GM23248 (cell line): ENCODE results near the gene RPL13. TPM values are rescaled to one million over a fixed set of nuclear protein-coding genes. Genes with fewer than 3 reads are reported as not detected.
A peak's percentile ranks its signal among the peaks of the same experiment; 100 is the strongest.

ENCODE experiments used
- DNase-seq: peaks from one replicate; pipeline ENCODE4 v3.0.0-alpha.2; 2015
- H2AFZ ChIP-seq: fragments of 200-600 bp; sonication (generic); 2 replicates; pipeline ENCODE4 v1.6.1; 2016; ENCODE audit warnings: antibody characterized with exemption
- H3F3A ChIP-seq: fragments of 200-600 bp; sonication (generic); 2 replicates; pipeline ENCODE4 v1.6.1; 2016; ENCODE audit warnings: mild to moderate bottlenecking, antibody characterized with exemption, mixed run types; ENCODE audit not compliant: insufficient read depth
- H3K27ac ChIP-seq: fragments of 200-600 bp; sonication (generic); 2 replicates; pipeline ENCODE4 v1.5.1; 2016; ENCODE audit warnings: mild to moderate bottlenecking
- H3K27me3 ChIP-seq: fragments of 200-600 bp; sonication (generic); replicated peaks from 2 replicates; pipeline ENCODE4 v1.6.1; 2016; ENCODE audit warnings: mild to moderate bottlenecking; ENCODE audit not compliant: insufficient read depth
- H3K36me3 ChIP-seq: fragments of 200-600 bp; sonication (generic); 2 replicates; pipeline ENCODE4 v1.6.1; 2016; ENCODE audit warnings: low read depth, mild to moderate bottlenecking
- H3K4me1 ChIP-seq: fragments of 200-600 bp; sonication (generic); 2 replicates; pipeline ENCODE4 v1.6.1; 2016; ENCODE audit warnings: mild to moderate bottlenecking; ENCODE audit not compliant: insufficient read depth
- H3K4me2 ChIP-seq: fragments of 200-600 bp; sonication (generic); one replicate; pipeline ENCODE4 v1.6.1; 2016; ENCODE audit warnings: mild to moderate bottlenecking; ENCODE audit not compliant: unreplicated experiment
- H3K4me3 ChIP-seq: fragments of 200-600 bp; sonication (generic); 2 replicates; pipeline ENCODE4 v1.5.1; 2016; ENCODE audit warnings: mild to moderate bottlenecking
- H3K79me2 ChIP-seq: fragments of 200-600 bp; sonication (generic); 2 replicates; pipeline ENCODE4 v1.6.1; 2016; ENCODE audit warnings: mild to moderate bottlenecking; ENCODE audit not compliant: insufficient read depth
- H3K9ac ChIP-seq: fragments of 200-600 bp; sonication (generic); 2 replicates; pipeline ENCODE4 v1.6.1; 2016; ENCODE audit warnings: mild to moderate bottlenecking
- H3K9me2 ChIP-seq: fragments of 200-600 bp; sonication (generic); 2 replicates; pipeline ENCODE4 v1.6.1; 2016; ENCODE audit warnings: mixed run types, mild to moderate bottlenecking, moderate library complexity; ENCODE audit not compliant: insufficient read depth
- H3K9me3 ChIP-seq: fragments of 200-600 bp; sonication (generic); one replicate; pipeline ENCODE4 v1.6.1; 2017; ENCODE audit warnings: low read depth
- H4K20me1 ChIP-seq: fragments of 200-600 bp; sonication (generic); 2 replicates; pipeline ENCODE4 v1.6.0; 2016; ENCODE audit not compliant: insufficient read depth
- EZH2 ChIP-seq: fragments of 200-600 bp; sonication (generic); IDR thresholded peaks from 2 replicates; pipeline ENCODE4 v1.6.1; 2018; ENCODE audit warnings: antibody characterized with exemption, mild to moderate bottlenecking; ENCODE audit not compliant: insufficient read depth, poor library complexity, severe bottlenecking
- EZH2phosphoT487 ChIP-seq: fragments of 200-600 bp; sonication (generic); IDR thresholded peaks from 2 replicates; pipeline ENCODE4 v1.6.1; 2018; ENCODE audit warnings: antibody characterized with exemption, moderate library complexity, mild to moderate bottlenecking, low read depth; ENCODE audit not compliant: insufficient read depth
- WGBS, 2 experiments: methylation state at CpG; one replicate each; pipeline ENCODE4 v1.1.6; 2015 to 2017; ENCODE audit warnings: low lambda C conversion rate in 2 of 2, low coverage in 1 of 2; ENCODE audit errors: missing lambda C conversion rate in 2 of 2; 5-methylcytosine and 5-hydroxymethylcytosine counted together
- in situ Hi-C: fragments of 300-500 bp; cut with MboI; formaldehyde crosslinking; loops from 2 replicates; pipeline ENCODE4 v1.15.0; 2020
- polyA plus RNA-seq: library from polyadenylated mRNA; unstranded; fragments of >200 nt; fragmentation: Nextera tagmentation; extraction: Ambion mirVana; gene quantifications from 2 replicates; pipeline ENCODE4 v1.2.1, GENCODE V29; 2016
- total RNA-seq: library from RNA; depleted of rRNA; stranded (reverse); fragments of >200 nt; shearing (Covaris generic); gene quantifications from 2 replicates; pipeline ENCODE4 v1.2.3, GENCODE V29; 2014

Gene RPL13
- total and polyA plus RNA-seq, 2 experiments from 2014 or later, result 1,418 to 3,580 TPM

DNA sequence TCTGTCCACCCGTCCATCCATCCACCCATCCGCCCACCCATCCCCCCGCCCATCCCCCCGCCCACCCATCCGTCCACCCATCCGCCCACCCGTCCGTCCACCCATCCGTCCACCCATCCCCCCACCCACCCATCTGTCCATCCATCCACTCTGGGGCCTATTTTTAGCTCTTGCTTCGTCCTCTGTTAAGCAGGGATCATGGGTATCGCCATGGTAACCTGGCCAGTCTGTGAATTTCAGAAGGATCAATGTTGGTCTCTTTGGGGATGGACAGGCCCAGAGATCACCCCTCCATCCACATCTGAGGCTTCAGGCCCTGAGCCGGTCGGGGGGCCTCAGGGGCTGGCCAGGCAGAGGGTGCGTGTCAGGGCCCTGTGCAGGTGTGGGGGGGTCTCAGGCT, 37.7 kb downstream of the RPL13 start:
- peak; percentile 79 for DNase-seq
- H3K9ac ChIP-seq, result no peak overlapping the region
- H3K27me3 ChIP-seq, result no peaks in the 10 kb centered on the region
- in situ Hi-C loops, result no loop called here
- H3K4me2 ChIP-seq, result no peak overlapping the region
- H3K36me3 ChIP-seq, result no peaks in the 10 kb centered on the region
- no peaks in the 10 kb centered on the region for H3K9me2 ChIP-seq
- H3K27ac ChIP-seq, result no peak overlapping the region
- H2AFZ ChIP-seq, result no peak overlapping the region
- H4K20me1 ChIP-seq, result no peaks in the 10 kb centered on the region
- H3K9me3 ChIP-seq, result no peaks in the 10 kb centered on the region
- WGBS, 2 experiments, result 52 to 71% methylated on average over 5 to 14 of the region's 14 CpGs
- H3K79me2 ChIP-seq, result no peaks in the 10 kb centered on the region
- peaks cover 4% of the 10 kb centered on the region; the same call in 1 of the 2 replicates for H3F3A ChIP-seq
- TF ChIP-seq EZH2phosphoT487 (no peak), EZH2 (no peak)
- peaks cover 14% of the 10 kb centered on the region for H3K4me1 ChIP-seq
- no peak overlapping the region for H3K4me3 ChIP-seq

GRCh38 chr16:89599451-89599858, 39.0 kb downstream of the RPL13 start:
- no peak overlapping the region for H3K27ac ChIP-seq
- no peak overlapping the region for H3K4me3 ChIP-seq
- no peaks in the 10 kb centered on the region for H3K9me2 ChIP-seq
- no peaks in the 10 kb centered on the region for H3K36me3 ChIP-seq
- no peaks in the 10 kb centered on the region for H3K9me3 ChIP-seq
- no peaks in the 10 kb centered on the region for H3K27me3 ChIP-seq
- H3K4me2 ChIP-seq, result no peak overlapping the region
- H3F3A ChIP-seq, result peaks cover 4% of the 10 kb centered on the region; the same call in 1 of the 2 replicates
- DNase-seq, result peak; percentile 49
- no peaks in the 10 kb centered on the region for H4K20me1 ChIP-seq
- in situ Hi-C loops, result no loop called here
- H3K79me2 ChIP-seq, result no peaks in the 10 kb centered on the region
- 45 to 46% methylated on average over 8 of the region's 8 CpGs for WGBS, 2 experiments
- H2AFZ ChIP-seq, result no peak overlapping the region
- no peak overlapping the region for H3K9ac ChIP-seq
- H3K4me1 ChIP-seq, result peaks cover 14% of the 10 kb centered on the region
- TF ChIP-seq EZH2phosphoT487 (no peak), EZH2 (no peak)

DNA sequence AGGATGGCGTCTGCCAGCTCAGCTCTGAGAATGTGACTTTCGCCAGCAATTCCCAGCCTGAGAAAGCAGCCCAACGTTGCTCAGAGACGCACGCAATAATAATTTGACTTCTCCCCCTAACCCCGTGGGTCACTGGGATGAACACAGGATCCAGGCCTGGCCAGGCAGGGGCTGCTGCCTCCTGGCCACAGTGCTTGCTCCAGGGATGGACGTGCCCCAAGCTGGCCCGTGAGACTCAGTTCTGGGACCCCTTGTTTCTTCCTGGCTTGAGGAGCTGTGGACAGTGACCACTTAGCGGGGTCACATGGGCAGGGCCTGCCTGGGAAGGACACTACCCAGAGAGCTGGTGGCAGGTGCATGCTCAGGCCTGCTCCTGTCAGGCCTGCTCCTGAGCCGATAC, 39.4 kb downstream of the RPL13 start:
- H4K20me1 ChIP-seq, result no peaks in the 10 kb centered on the region
- no peaks in the 10 kb centered on the region for H3K79me2 ChIP-seq
- no peaks in the 10 kb centered on the region for H3K9me2 ChIP-seq
- no peaks in the 10 kb centered on the region for H3K36me3 ChIP-seq
- DNase-seq, result no peak
- peaks cover 4% of the 10 kb centered on the region; the same call in 1 of the 2 replicates for H3F3A ChIP-seq
- H3K27ac ChIP-seq, result no peak overlapping the region
- H3K27me3 ChIP-seq, result no peaks in the 10 kb centered on the region
- H2AFZ ChIP-seq, result no peak overlapping the region
- TF ChIP-seq EZH2phosphoT487, result no peak
- TF ChIP-seq EZH2, result no peak
- in situ Hi-C loops, result no loop called here
- H3K4me2 ChIP-seq, result no peak overlapping the region
- no peak overlapping the region for H3K9ac ChIP-seq
- H3K4me3 ChIP-seq, result no peak overlapping the region
- WGBS, 2 experiments, result 67 to 73% methylated on average over 10 of the region's 10 CpGs
- H3K4me1 ChIP-seq, result peaks cover 14% of the 10 kb centered on the region
- H3K9me3 ChIP-seq, result no peaks in the 10 kb centered on the region

DNA sequence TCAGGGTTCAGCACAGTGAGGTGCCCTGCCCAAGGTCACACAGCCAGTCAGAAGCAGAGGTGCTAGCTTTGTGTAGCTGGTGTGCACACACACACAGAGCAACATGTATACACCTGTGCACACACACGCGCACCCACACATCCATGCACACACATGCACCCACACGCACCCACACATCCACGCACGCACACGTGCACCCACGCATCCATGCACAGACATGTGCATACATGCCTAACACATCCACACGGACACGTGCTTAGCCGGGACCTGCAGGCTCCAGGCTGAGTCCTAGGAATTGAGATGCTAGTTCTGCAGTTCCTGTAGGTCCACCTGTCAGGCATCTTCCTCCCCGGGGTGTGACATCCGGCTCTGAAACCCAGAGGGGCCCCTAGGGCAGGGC, 39.9 kb downstream of the RPL13 start:
- Histone ChIP-seq H3K27me3 (no peaks in the 10 kb centered on the region), H3K9me2 (no peaks in the 10 kb centered on the region), H3K27ac (no peak overlapping the region), H4K20me1 (no peaks in the 10 kb centered on the region), H3K4me3 (no peak overlapping the region), H3K79me2 (no peaks in the 10 kb centered on the region), H3K4me2 (no peak overlapping the region), H3F3A (peaks cover 4% of the 10 kb centered on the region; the same call in 1 of the 2 replicates), H3K9me3 (no peaks in the 10 kb centered on the region), H2AFZ (no peak overlapping the region), H3K4me1 (peaks cover 14% of the 10 kb centered on the region), H3K9ac (no peak overlapping the region), H3K36me3 (no peaks in the 10 kb centered on the region)
- WGBS, 2 experiments, result 88 to 92% methylated on average over 12 of the region's 12 CpGs
- DNase-seq, result no peak
- in situ Hi-C loops, result no loop called here
- TF ChIP-seq EZH2, result no peak
- TF ChIP-seq EZH2phosphoT487, result no peak

DNA sequence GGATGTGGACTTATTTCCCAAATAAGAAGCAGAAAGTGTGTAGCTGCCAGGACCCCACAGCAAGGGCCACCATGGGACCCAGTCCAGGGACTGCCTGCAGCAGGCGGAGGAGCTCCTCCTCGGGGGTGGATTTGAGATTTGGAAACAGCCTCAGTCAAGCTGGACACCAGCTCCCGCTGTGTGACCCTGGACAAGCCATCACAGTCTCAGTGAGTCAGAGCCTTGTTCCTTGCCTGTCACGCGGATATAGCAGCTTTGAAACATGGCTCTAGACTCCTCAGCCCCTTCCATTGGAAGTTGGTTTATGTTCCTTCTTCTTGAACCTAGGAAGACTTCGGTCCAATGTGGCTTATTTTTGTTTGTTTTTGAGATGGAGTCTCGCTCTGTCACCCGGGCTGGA, 40.5 kb downstream of the RPL13 start:
- in situ Hi-C loops, result no loop called here
- no peak overlapping the region for H2AFZ ChIP-seq
- TF ChIP-seq EZH2 (no peak), EZH2phosphoT487 (no peak)
- H3K9me3 ChIP-seq, result no peaks in the 10 kb centered on the region
- no peaks in the 10 kb centered on the region for H3K79me2 ChIP-seq
- H3F3A ChIP-seq, result peaks cover 4% of the 10 kb centered on the region; the same call in 1 of the 2 replicates
- no peak overlapping the region for H3K4me3 ChIP-seq
- peaks cover 14% of the 10 kb centered on the region for H3K4me1 ChIP-seq
- no peak overlapping the region for H3K9ac ChIP-seq
- H4K20me1 ChIP-seq, result no peaks in the 10 kb centered on the region
- DNase-seq, result no peak
- 70 to 77% methylated on average over 8 of the region's 8 CpGs for WGBS, 2 experiments
- H3K4me2 ChIP-seq, result no peak overlapping the region
- no peaks in the 10 kb centered on the region for H3K36me3 ChIP-seq
- H3K27ac ChIP-seq, result no peak overlapping the region
- no peaks in the 10 kb centered on the region for H3K27me3 ChIP-seq
- no peaks in the 10 kb centered on the region for H3K9me2 ChIP-seq
